NCI-H526 treated with DMSO at 0.1 percent for 48 hours (cell line): ENCODE data around the gene PKNOX2.

Experiments used
- DNase-seq: peaks from one replicate; lab custom pipeline; 2025; lab: John Stamatoyannopoulos, UW

PKNOX2 gene

DNA sequence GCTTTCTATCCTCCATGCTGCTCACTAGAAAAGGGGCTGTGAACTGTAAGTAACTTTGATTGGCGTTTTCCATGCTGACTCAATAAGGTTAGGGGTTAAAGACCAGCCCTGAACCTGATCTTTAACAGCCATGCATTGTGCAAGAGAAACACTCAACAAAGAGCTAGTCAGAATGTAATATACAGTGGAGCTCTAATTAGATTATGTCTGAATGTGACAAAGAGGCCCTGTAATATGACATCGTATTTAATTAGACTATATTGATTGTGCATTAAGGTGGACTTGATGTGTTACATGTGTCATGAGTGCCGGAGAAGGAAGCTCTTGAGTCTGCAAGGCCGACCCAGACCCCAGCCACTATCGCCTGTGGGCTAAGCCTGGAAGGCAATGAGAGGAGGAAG lies 70.5 kb downstream of the PKNOX2 start:
- no peak for DNase-seq

DNA sequence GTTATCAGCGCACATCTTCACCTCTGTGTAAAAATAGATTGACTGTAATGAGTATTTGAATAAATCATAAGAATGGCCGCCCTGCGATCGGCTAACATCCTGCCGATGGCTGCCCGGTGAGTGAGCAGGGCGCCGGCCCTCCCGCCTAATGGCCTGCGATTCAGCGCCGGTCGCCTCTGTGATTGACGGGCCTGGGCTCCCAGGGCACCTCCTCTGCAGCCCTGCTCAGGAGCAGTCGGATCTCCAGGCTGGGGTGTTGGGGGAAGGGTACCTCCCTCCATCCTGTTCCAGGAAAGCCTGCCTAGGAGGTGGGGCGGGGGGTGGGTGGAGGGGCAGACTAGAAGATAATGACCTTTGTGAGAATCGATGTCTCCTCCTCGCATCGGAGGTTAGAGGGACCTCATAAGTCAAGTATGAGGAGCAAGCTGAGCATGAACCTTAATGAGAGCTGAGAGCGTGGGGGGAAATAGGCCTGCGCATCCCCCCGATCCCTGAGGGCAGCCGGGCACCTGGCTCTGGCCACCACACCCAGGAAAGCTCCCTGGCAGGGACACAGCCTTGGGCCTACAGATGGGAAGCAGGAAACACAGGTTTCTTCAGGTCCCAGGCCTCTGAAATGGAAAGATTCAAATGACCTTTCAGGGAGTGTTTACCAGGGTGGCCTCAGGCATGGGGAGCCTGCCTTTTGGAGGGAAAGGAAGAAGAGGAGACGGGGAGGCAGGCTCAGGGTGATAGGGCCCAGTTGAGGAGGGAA lies 71.7 kb downstream of the PKNOX2 start:
- DNase-seq, result peak; percentile 16

DNA sequence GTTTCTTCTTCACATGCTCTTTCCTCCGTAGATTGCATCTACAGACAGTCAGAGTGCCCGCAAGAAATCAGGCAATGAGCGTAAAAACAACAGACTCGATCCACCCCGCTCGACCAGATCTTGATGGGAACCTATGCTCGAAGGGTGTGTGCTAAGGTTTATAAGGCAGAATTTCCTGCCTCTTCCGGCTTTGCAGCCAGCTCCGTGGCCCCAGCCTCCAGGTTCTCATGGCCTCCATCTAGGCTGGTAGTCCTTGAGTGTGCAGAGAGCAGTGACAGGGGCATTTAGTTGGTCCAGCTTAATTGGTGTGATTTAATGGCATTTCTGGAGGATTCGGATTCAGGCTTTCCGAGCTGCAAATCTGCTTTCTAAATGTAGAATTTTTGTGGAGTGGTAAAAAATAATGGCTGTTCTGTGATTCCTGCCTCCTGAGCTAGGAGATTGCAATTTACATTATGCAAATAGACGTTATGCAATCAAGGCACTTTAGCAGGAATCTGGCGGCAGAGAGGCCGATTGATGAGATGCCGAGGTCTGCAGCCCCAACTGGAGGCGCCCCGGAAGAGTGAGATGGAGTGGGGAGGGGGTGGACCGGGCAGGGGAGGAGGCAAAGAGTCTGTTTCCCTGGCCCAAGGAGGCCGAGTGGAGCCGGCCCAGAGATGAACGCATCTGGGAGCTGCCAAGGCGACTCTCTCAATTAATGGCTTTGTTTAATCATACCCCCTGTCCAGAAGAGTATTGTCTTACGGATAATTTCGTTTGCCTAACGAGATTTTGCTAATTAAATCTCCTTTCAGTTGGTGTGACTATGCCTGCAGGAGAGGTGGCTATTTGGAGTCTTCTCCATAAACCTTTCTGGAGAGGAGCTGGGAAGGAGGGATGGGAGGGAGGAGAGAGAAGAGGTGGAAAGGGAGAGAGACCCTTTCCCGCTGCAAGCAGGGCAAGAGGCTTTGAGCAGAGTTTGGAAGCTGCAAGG lies 75.3 kb downstream of the PKNOX2 start:
- DNase-seq, result peak; percentile 51

DNA sequence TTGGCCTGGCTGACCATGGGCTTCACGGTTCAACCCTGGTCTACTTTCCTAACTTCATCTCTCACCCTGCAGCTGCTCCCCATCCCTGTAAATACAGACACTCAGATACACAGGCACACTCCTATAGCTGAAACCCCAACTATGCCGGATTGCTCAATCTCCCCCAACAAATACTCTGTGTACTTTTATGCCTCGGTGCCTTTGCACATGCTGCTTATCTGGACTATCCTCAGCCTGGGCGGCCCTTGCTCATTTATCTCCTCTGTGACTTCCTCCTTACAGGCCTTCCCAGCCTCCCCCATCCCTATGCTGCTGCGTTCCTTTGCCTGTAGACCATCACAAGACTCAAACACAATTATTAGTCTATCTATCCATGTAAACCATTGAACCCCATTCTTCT lies 76.6 kb downstream of the PKNOX2 start:
- no peak for DNase-seq

DNA sequence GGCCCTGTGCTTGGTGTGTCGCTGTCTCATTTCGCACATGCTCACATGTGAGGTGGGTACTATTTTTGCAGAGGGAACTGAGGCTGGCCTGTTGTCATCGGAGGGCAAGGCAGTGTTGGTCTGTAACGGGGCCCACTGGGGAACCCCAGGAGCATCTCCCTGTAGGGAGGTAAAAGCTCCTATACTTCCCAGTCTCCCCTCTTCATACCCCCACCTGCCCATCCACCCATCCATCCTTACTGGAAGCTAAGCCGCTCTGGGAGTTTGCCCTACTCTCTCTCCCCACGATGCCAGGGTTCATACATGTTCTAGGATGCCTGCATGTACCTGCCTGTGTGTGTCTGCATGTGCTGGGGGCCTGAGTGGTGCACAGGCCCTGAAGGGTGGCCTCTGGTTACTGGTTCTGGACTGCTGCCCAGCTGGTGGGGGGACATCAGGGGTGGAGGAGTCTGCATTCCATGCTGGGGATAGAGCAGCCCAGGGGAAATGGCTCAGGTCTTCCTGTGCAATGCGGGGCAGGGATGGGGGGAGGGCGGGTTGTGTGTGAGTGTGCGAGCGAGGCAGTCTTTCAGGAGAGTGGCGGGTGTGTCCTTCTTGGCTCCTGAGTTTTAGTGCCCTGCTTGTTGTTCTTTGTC lies 77.7 kb downstream of the PKNOX2 start:
- DNase-seq, result no peak

DNA sequence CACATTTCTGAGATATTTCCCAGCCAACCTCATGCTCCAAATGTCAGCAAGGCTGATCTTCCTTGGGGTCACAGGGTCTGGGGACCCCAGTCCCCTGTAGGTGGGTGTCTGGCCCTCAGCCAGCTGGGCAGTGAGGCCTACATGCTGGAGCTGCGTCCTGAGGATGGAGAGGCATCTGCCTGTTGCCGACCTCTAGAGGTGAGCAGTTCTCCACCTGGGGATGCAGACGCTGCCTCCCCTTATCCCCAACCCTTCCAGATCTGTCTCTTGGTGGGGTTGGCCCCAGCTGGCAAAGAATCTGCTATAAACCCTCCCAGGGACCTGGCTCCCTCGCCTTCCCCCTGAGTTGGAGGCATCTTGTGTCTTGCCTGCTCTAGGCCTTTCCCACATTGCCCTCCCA lies 79.6 kb downstream of the PKNOX2 start:
- DNase-seq, result no peak

DNA sequence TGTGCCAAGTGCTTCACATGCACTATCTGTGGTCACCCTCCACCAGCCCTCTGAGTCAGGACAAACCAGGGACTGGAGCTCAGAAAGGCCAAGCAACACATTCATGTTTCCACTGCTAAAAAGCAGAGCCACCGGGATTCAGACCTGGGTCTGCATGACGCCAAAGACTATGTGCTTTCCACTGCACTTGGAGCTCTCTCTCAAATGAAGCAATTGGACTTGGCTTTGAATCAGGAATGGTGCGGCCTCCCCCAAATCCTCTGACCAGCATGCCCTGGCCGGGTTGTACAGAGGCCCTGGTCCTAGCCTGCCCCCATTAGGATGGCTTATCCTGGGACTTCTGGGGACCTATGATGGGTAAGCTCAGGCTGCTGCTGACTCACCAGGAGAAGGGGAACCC lies 80.7 kb downstream of the PKNOX2 start:
- no peak for DNase-seq

DNA sequence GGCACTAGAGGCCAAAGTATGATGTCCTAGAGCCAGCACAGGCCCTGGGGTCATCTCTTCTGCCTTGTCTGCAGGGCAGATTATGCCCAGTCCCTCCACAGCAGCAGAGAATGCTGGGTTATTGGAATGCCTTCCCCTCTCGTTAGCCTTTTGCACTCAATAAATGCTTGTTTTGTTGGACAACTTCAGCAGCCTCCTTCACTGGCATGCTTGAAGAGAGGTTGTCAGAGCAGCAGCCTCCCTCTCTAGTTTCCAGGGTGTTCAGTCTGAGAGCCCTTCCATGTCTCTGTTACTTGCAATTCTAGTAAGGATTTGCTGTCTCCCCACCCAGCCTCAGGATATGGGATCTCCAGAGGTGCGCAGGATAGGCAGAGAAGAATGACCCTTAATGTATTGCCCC lies 82.9 kb downstream of the PKNOX2 start:
- DNase-seq, result no peak

DNA sequence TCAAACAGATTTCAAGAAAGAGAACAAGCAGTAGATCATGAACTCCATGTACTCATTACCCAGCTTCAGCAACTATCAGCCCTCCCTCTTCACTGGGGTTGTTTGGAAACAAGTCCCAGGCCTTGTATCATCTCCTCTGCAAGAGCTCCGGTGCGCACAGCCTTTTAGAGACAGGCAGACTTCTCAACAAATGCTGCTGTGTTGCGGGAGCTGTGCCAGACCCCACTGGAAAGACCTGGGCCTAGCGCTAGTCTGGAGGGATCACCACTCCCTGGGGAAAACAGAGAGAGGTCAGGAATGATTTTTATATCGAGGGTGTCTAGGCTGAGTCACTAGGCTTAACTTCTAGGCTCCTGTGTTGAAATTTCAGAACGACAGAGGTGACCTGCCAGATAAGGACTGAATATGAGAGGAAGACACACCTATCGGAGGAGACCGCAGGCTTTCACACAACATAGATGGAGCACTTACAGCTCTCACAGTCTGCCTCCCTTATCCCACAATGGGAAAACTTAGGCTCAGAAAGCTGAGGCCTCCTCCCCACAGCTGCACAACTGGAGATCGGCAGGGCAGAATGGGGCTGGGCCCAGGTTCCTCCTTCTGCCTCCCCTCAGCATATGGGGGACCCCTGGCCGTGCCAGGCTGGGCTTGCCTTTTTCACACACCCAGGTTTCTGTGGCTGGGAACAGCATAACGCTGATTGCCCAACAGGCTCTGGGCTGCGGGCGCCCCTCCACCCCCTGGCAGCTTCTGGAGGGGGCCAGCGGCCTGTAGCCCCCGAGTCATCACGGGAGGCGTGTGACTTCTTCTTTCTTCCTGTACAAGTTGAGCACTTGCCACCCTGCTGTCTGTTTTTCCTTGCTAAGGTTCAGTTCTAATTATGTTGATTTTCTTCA lies 86.0 kb downstream of the PKNOX2 start:
- DNase-seq, result no peak

DNA sequence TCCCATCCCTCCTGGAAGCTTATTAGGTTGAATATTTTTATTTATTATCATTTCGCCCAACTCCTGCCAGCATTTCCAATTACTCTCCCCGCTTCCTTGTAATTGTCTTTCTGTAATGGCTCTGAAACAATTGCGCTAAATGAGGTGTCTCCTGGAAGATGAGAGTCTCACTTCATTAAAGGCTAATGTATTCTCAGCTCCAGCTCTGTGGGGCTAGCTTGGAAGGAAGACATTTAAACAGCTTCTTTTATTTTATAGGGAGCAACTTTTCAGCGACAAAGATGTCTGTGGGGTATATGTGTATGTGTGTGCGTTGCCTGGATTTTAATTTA lies 86.6 kb downstream of the PKNOX2 start:
- DNase-seq, result no peak

DNA sequence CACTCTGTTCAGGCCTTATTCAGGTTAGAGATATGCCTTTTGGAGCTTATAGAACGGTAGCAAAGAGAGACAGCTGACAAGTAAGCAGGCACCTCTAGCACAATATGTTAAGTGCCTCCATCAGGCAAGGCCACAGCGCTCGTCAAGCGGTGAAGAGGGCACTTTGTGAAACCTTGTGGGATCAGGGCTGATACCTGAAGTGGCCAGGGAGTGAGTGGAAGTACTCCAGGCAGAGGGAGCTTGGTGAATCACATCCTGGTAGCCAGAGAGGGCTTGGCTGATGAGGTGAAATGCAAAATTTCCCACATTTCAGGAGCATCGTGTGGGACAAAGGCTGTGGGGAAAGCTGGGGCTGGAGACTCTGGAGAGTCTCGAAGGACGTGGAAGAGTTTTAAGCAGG lies 87.4 kb downstream of the PKNOX2 start:
- DNase-seq, result no peak

DNA sequence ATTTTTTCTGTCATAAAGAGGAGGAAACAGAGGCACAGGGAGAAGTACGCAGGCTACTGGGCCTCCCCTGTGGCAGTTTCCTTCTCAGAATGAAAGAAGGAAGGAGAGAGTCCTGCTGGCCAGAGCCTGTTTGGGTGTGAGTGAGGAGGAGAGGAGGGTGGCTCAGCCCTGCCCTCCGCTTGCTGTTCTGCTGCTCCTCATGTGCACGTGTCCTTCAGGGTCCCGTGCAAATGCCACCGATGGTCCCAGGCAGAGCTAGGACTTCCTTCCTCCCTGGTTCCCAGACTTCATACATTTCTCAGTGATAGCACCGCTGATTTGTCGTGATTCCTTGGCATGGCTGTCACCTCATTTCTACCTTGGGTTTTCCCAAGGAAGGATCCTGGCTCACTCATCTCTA lies 88.7 kb downstream of the PKNOX2 start:
- DNase-seq, result no peak

DNA sequence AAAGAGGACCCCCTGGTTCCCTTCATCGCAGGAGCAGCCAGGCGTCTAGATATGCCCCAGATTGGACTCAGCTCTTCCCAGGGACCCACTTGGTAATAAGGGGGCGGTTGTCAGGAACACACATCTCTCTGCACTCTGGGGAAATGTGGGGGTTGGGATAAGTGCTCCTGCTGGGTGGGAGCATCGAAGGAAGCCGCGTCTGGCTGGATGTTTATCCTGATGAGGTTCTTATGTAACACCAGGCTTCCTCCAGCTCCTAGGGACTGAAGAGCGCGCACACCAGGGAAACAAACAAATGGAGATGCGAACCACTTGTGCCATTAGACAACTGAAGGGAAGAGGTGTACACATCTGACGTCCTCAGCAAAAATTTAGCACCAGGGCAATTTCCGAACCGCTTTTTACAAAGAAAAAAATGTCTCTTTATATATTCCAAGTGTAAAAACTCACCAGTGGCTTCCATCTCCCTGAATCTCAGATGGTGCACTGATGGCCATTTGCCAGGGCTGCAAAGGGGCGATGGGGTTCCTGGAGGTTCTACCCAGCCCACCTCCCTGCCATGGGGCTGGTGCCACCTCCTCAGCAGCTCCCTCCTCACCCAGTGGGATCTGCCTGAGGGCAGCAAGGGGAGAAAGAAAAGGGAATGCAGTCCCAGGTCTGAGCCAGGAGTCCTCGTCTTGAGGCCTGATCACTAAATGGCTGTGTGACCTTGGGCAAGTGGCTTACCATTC lies 89.4 kb downstream of the PKNOX2 start:
- DNase-seq, result no peak

DNA sequence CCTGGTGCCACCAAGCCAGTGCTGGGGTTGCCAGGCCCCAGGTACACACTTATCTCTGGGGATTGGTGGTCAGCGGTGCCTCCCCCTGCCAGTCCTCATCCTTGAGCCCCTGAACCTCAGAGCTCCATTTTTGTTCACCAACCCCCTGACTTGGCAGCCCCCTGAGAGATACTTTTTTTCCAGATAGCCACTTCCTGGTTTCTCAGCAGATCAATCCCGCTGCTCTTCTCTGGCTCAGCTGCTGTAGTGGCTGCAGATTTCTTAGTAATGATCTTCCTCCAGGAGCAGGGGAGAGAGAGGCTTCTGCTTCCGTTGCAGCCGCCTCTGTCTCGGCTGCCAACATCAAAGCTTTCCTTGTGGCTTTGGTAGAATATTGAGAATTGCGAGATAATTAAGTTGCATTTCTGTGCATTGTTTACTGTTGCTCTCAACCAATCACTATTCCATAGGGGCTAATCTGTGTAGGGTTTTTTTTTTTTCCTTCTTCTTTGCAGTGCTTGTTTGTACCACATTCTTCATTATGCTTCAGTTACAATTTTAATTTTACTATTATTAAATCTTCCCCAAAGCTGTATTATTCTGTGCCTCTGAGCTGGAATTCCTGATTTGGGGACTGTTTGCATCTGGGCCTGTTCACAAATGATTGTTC lies 92.1 kb downstream of the PKNOX2 start:
- no peak for DNase-seq

DNA sequence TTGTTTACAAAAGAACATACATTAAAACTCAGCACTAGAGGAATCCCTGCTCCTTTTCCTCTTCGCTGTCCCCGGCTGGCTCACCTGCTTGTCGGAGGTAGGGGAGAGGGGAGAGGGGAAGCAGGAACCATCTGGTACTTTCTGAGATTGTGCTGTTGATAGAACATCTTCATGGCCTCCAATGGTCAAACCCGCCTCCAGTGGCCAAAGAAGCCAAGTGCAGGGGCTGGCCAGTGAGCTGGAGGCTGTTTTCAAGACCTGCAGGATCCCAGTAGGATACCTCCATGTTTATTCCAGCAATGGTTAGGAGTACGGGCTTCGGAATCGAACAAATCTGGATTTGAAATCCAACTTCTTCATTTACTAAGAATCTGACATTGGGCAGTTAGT lies 92.6 kb downstream of the PKNOX2 start:
- no peak for DNase-seq

DNA sequence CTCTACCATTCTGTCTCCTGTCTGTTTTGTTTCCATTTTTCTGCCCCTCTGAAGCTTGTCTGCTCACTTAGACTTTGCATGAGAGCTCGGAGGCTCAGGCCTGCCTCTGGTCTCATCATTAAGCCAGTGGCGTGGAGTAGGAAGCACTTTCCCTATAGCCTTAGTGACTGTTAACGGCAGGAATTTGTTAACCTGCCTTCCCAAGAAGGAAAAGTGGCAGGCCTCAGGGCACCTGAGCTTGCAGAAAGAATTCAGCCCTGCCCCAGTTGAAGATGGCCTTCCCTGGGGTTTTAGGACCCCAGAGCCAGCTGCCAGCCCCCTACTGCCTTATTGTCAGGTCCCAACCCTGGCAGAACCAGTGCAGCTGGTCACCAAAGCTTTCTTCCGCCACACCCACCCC lies 93.2 kb downstream of the PKNOX2 start:
- peak; percentile 25 for DNase-seq

DNA sequence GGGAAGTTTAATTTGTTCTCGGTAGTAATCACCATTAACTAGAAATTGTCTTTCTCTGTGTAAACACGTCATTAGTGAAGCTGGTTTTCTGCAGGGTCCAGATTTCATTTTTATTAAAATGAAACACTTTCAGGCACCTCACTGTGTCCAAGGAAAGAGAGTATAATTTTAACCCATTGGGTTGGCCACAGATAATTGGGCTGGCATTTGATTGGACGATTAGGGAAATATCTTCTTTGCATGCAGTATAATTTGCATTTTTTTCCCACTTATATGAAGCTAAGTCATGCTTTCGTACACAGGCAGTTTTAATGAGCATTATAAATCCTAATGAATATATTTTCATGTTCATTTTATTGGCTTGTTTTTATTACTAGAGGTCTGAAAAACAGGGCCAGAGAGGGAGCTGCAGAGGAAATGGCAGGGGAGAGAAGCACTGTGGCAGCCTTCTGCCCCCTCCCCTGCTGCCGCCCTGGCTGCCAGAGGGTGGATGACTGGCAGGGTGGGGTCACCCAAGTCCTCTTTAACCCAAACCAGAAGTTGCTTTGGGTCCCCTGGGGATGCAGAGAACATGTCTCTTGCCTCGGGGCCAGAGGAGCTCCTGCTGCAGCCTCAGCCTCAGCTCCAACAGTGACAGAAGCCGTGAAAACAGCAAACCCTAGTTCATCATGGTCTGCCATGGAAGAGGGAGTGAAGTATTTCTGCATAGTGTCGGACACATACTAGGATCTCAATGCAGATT lies 93.9 kb downstream of the PKNOX2 start:
- peak; percentile 92 for DNase-seq

DNA sequence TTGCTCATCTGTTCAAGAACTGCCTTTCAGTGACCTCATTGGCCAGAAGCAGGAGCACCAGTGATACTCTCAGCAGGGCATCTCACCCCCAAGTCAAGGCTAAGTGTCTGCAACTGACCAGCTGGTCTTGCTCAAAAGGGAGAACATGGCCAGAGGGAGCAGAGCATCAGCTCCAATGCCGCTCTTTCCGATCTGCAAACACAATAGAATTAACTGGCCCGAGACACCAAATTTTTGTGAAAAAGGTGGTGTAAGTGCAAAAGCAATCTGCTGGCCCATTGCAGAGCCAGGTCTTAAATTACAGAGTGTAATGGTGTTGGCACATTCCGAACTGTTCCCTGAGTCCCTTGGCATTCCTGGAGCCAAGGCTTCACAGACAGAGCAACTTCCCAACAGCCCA lies 97.0 kb downstream of the PKNOX2 start:
- no peak for DNase-seq

DNA sequence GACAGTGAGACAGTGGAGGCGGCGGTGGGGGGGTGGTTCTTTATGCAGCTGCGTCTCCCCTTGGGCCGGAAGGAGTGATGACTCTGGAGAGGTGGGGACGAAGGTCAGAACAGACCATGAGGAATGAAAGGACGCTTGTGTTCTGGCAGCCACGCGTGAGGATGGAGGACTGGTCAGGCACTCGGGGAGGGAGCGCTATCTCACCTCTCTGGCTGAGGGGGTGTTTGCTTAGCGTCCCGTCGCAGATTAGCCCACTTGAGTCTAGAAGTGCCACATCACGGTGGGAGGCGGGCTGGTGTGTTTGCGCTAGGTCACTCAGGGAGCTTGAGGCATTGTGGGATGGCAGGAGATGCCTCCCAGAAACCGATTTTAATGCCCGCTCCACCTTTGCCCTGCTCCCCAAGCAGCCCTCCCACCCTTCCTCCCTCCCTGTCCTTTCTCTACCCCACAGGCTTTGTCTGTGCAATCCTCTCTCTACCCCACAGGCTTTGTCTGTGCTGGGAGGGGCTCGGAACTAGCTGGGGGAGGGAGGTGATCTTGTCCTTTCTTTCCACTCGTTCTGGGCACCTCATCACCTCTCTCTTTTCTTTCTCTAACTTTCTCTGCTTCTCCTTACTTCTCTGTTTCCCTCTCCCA lies 97.8 kb downstream of the PKNOX2 start:
- DNase-seq, result no peak

DNA sequence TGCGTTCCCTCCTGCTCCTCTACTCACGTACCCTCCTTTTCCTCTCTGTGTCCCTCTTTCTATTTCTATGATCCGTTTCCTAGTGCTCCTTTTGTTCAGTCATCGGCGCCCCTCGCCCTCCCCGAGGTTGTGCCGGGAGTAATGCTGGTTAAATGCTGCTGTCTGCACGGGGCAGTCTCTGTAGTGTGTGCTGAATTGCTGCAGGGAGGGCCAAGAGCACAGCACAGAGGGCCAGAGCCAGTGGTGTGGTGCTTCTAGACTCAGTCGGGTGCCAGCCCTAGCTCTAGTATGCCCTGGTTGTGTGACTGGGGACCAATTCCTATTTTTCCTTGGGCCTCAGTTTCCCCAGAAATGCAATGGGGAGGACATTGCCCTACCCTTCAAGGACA lies 98.3 kb downstream of the PKNOX2 start:
- no peak for DNase-seq
